ENCODE data around the gene ARHGAP1.
"Not testable (repeated sequence)": the region's sequence is repeated elsewhere in the genome, so short reads cannot be mapped to it uniquely, and the experiment has no call there.

The ARHGAP1 gene

GRCh38 chr11:46674463-46675287, 25.7 kb downstream of the ARHGAP1 start:
- DNase-seq (ENCODE audit: low read depth in 2 of 3, low spot score in 1 of 3), result no peak

- DNase-seq (ENCODE audit: low read depth in 2 of 3, low spot score in 1 of 3), result no peak
Measured at GRCh38 chr11:46673713-46674462, 26.5 kb downstream of the ARHGAP1 start.

GRCh38 chr11:46672381-46672839, 28.0 kb downstream of the ARHGAP1 start:
- no peak for DNase-seq (ENCODE audit: low read depth in 2 of 3, low spot score in 1 of 3)

- DNase-seq (ENCODE audit: low read depth in 2 of 3, low spot score in 1 of 3), result no peak
Measured at GRCh38 chr11:46671958-46672315, 28.5 kb downstream of the ARHGAP1 start.

GRCh38 chr11:46670521-46670920, 29.9 kb downstream of the ARHGAP1 start:
- DNase-seq (ENCODE audit: low read depth in 2 of 3, low spot score in 1 of 3), result not testable (repeated sequence)

- no peak for DNase-seq (ENCODE audit: low read depth in 2 of 3, low spot score in 1 of 3)
Measured at GRCh38 chr11:46669711-46670139, 30.7 kb downstream of the ARHGAP1 start.

- DNase-seq (ENCODE audit: low read depth in 2 of 3, low spot score in 1 of 3), result no peak
Measured at GRCh38 chr11:46668480-46669085, 31.8 kb downstream of the ARHGAP1 start.

GRCh38 chr11:46667043-46667481, 33.4 kb downstream of the ARHGAP1 start:
- DNase-seq (ENCODE audit: low read depth in 2 of 3, low spot score in 1 of 3), result no peak

- no peak for DNase-seq (ENCODE audit: low read depth in 2 of 3, low spot score in 1 of 3)
Measured at GRCh38 chr11:46666516-46666915, 33.9 kb downstream of the ARHGAP1 start.

GRCh38 chr11:46665356-46665755, 35.1 kb downstream of the ARHGAP1 start:
- no peak for DNase-seq (ENCODE audit: low read depth in 2 of 3, low spot score in 1 of 3)

- no peak for DNase-seq (ENCODE audit: low read depth in 2 of 3, low spot score in 1 of 3)
Measured at GRCh38 chr11:46664612-46665011, 35.8 kb downstream of the ARHGAP1 start.

- no peak for DNase-seq (ENCODE audit: low read depth in 2 of 3, low spot score in 1 of 3)
Measured at GRCh38 chr11:46663277-46663940, 37.0 kb downstream of the ARHGAP1 start.

- DNase-seq (ENCODE audit: low read depth in 2 of 3, low spot score in 1 of 3), result no peak
Measured at GRCh38 chr11:46662366-46662765, 38.1 kb downstream of the ARHGAP1 start.

- no peak for DNase-seq (ENCODE audit: low read depth in 2 of 3, low spot score in 1 of 3)
Measured at GRCh38 chr11:46661836-46662235, 38.6 kb downstream of the ARHGAP1 start.

- no peak for DNase-seq (ENCODE audit: low read depth in 2 of 3, low spot score in 1 of 3)
Measured at GRCh38 chr11:46659908-46660307, 40.5 kb downstream of the ARHGAP1 start.

- DNase-seq (ENCODE audit: low read depth in 2 of 3, low spot score in 1 of 3), result no peak
Measured at GRCh38 chr11:46658259-46658658, 42.2 kb downstream of the ARHGAP1 start.

- no peak for DNase-seq (ENCODE audit: low read depth in 2 of 3, low spot score in 1 of 3)
Measured at GRCh38 chr11:46657186-46657585, 43.2 kb downstream of the ARHGAP1 start.

GRCh38 chr11:46655631-46656030, 44.8 kb downstream of the ARHGAP1 start:
- DNase-seq (ENCODE audit: low read depth in 2 of 3, low spot score in 1 of 3), result no peak

- DNase-seq (ENCODE audit: low read depth in 2 of 3, low spot score in 1 of 3), result no peak
Measured at GRCh38 chr11:46649180-46649738, 51.2 kb downstream of the ARHGAP1 start.

- no peak for DNase-seq (ENCODE audit: low read depth in 2 of 3, low spot score in 1 of 3)
Measured at GRCh38 chr11:46643986-46644385, 56.4 kb downstream of the ARHGAP1 start.

- DNase-seq (ENCODE audit: low read depth in 2 of 3, low spot score in 1 of 3), result no peak
Measured at GRCh38 chr11:46643531-46643930, 56.9 kb downstream of the ARHGAP1 start.

Measured in stimulated activated CD4-positive, alpha-beta T cell treated with anti-CD3 and anti-CD28 coated beads, Interleukin-12 subunit alpha, Interleukin-12 subunit beta, amount 100 ng/mL, for 48 hours (primary cell).